WI38 (cell line): Measurements from ENCODE around the gene TBC1D20.
A peak's percentile ranks its signal among the peaks of the same experiment; 100 is the strongest.
"Not testable (repeated sequence)": the region's sequence is repeated elsewhere in the genome, so short reads cannot be mapped to it uniquely, and the experiment has no call there.

Experiments used
- H3K4me3 ChIP-seq: 2 replicates; pipeline ENCODE4 v1.5.1; 2011; ENCODE audit warnings: low read depth, mild to moderate bottlenecking, control low read depth, low read length
- CTCF ChIP-seq: IDR thresholded peaks from 2 replicates; pipeline ENCODE4 v1.5.1; 2012; ENCODE audit warnings: low read depth, mild to moderate bottlenecking, control low read depth, low read length

TBC1D20 gene

GRCh38 chr20:462199-462991 lies at the start of gene TBC1D20:
TBC1D20 (minus strand) TSS chr20:462533; CDS start chr20:462405, 128 bp downstream.
- H3K4me3 ChIP-seq, result peak within 1 kb of the TSS; percentile 88
- no peak for TF ChIP-seq CTCF

GRCh38 chr20:510328-511057 lies 48.2 kb upstream of the TBC1D20 start:
- not testable (repeated sequence) for H3K4me3 ChIP-seq

- not testable (repeated sequence) for H3K4me3 ChIP-seq
Measured at GRCh38 chr20:508364-508787, 46.0 kb upstream of the TBC1D20 start.

- TF ChIP-seq CTCF, result no peak
- no peak overlapping the region for H3K4me3 ChIP-seq
Measured at GRCh38 chr20:507761-508332, 45.5 kb upstream of the TBC1D20 start.

- TF ChIP-seq CTCF, result no peak
- H3K4me3 ChIP-seq, result no peak overlapping the region
Measured at GRCh38 chr20:507006-507758, 44.8 kb upstream of the TBC1D20 start.

- no peak for TF ChIP-seq CTCF
- H3K4me3 ChIP-seq, result no peak overlapping the region
Measured at GRCh38 chr20:504632-505075, 42.3 kb upstream of the TBC1D20 start.

GRCh38 chr20:503048-503737 lies 40.9 kb upstream of the TBC1D20 start:
- TF ChIP-seq CTCF, result no peak
- no peak overlapping the region for H3K4me3 ChIP-seq
